Activated CD4-positive, alpha-beta T cell treated with anti-CD3 and anti-CD28 coated beads, Interleukin-2, amount 50 U/mL, for 16 hours (primary cell): ENCODE results near the gene CTSF.
"Not testable (repeated sequence)": the region's sequence is repeated elsewhere in the genome, so short reads cannot be mapped to it uniquely, and the experiment has no call there.

ENCODE experiments used
- DNase-seq: peaks from one replicate; pipeline ENCODE4 v3.0.0-alpha.2; 2020

The CTSF gene

GRCh38 chr11:66589315-66589714 lies 20.9 kb upstream of the CTSF start:
- DNase-seq, result not testable (repeated sequence)

- no peak for DNase-seq
Measured at GRCh38 chr11:66586136-66586535, 17.7 kb upstream of the CTSF start.

DNA sequence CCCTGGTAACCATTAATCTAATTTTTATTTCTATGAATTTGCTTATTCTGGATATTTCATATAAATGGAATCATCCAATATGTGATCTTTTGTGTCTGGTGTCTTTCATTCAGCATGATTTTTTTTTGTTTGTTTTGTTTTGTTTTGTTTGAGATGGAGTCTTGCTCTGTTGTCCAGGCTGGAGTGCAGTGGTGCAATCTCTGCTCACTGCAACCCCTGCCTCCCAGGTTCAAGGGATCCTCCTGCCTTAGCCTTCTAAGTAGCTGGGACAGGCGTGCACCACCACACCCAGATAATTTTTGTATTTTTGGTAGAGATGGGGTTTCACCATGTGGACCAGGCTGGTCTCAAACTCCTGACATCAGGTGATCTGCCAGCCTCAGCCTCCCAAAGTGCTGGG lies 17.0 kb upstream of the CTSF start:
- not testable (repeated sequence) for DNase-seq

DNA sequence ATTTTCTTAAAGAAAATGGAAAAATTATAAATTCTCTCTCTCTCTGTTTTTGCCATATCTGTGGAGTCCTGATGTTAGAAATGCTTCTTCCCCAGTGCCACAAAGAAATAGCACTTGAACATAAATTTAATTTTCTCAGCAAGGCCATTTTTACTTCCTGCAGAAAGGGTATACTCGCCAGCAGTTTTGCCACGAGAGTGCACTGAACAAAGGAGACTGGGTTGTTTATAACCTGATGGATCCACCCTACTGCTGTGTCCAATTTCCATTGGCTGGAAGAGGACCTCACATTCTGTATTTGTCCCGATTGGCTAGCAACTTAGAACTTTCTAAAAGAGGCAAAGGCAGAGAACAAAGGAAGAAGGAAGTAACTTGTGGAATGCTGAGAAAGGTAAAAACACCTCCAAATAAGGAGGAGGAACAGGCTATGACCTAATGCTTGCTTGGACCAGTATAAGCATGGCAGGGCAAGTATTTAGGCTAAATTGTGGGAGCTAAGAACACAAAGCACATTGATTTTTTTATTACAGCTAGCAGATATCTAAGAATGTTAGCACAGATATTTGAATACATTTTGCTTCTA lies 14.2 kb upstream of the CTSF start:
- DNase-seq, result not testable (repeated sequence)

GRCh38 chr11:66581261-66581660 lies 12.9 kb upstream of the CTSF start:
- DNase-seq, result no peak

GRCh38 chr11:66580803-66581202 lies 12.4 kb upstream of the CTSF start:
- DNase-seq, result no peak

- DNase-seq, result peak; percentile 65
Measured at GRCh38 chr11:66579017-66579606, 10.7 kb upstream of the CTSF start.

DNA sequence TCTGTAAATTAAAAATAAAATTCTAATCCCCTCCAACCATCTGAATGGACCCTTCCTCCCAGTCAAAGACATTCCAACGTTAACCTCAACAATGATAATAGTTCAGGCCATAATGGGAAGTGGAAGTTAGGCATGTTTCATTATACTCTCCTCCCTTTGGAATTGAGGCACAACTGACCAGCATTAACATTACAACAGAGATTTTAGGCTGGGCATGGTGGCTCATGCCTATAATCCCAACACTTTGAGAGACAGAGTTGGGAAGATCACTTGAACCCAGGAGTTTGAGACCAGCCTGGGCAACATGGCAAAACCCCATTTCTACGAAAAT lies 2.4 kb upstream of the CTSF start:
- DNase-seq, result no peak

DNA sequence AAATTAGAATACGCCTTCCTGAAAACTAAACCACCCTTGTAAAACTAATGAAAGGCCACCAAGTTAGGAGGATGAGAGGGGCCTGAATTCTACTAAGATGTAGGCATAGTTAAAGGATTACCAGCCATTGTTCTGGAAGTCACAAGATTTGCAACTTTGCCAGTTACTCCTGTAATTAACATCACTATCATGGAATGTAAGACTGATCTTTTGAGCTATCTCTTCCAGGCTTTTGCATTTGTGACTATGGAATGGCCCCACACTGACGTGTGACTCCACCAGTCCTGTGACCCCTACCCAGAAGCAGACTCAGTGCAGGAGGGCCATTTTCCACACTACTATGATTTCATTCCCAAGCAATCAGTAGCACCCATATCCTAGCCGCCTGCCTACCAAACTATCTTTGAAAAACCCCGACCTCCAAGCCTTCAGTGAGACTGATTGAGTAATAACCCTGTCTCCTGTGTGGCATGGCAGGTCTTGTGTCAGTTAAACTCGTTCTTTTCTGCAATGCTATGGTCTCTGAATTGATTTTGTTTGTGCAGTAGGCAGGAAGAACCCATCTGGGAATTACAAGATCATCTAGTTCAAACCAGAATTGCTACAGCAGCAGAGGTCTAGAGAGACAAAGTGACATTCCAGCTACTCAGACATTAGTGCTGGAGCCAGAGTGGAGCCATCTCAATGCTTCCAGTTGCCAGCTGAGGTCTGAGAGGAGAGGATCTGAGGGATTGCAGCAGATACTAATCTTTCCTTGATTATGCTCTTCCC lies 1.9 kb upstream of the CTSF start:
- DNase-seq, result no peak

DNA sequence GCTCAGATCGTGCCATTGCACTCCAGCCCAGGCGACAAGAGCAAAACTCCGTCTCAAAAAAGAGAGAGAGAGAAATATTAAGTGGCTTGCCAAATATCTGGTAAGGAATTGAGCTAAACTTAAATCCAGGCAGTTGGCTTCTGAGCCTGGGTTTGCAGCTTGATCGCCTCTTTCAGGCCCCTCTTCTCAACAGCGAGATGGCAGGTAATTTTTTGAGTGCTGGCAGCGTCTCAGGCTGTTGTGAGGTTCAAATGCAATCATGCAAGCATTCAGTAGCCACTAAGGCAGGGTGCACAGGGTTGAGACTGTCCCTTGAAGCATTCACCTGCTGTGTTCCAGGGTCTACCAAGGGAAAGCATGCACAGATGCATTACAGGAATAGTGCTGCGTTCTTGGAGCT lies 670 bp upstream of the CTSF start:
- no peak for DNase-seq

DNA sequence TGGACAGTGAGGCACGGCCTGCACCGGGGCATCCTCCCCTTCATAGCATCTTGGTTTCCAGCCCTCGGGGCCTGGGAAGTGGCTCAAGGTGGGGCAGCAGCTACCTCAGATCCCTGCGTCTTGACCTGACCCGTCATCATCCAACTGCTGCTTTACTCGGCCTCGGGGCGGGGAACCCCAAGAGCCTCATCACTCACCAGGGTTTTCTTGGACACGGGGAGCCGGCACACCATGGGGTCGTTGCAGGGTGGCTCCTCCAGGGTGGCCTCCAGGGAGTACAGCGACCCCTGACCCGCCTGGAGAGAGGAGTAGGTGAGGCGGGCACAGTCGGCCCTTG lies 651 bp downstream of the CTSF start:
- DNase-seq, result no peak

GRCh38 chr11:66566221-66566620 lies 2.2 kb downstream of the CTSF start:
- DNase-seq, result no peak

DNA sequence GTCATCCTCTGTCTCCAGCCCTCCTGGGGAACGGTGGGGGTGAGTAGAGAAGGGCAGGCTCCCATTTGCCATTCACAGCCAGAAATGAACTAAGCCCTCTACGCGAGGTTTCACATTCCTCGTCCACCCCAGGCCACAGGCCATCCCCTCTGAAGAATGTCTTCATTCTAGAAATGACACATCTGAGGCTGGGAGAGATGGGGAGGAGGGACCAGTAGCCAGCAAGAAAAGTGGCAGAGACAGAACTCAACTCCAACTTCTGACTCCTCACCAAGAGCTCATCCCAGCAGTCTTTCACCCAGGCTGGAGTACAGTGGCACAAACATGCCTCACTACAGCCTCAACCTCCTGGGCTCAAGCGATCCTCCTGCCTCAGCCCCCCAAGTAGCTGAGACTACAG lies 3.4 kb downstream of the CTSF start:
- no peak for DNase-seq

GRCh38 chr11:66564538-66564937 lies 3.9 kb downstream of the CTSF start:
- DNase-seq, result no peak

GRCh38 chr11:66563832-66564231 lies 4.6 kb downstream of the CTSF start:
- DNase-seq, result no peak

DNA sequence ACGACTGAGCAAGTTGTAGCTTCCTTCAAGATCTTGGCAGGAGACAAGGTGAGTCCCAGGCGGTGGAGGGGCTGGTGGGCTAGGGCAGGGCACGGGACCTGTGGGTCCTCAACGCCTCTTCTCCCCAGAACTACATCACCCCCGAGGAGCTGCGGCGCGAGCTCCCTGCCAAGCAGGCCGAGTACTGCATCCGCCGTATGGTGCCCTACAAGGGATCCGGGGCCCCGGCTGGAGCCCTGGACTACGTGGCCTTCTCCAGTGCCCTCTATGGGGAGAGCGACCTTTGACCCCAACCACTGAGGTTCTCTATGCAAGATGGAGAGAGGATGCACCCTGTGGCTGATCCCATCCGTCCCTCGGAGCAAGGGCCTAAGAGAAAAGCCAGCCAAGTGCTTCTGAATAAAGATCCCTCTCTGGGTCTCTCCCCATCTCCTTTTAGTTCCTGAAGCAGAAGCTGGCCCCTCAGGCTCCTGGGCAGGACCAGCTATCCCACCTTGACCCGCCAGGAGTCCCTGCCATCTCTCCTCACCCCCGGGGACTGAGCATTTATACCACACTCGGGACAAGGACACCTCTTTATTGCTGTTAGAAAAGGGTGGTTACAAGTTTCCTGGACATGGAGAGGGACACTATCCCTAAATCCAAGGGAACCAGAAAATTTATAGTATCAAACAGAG lies 5.4 kb downstream of the CTSF start:
- DNase-seq, result no peak

DNA sequence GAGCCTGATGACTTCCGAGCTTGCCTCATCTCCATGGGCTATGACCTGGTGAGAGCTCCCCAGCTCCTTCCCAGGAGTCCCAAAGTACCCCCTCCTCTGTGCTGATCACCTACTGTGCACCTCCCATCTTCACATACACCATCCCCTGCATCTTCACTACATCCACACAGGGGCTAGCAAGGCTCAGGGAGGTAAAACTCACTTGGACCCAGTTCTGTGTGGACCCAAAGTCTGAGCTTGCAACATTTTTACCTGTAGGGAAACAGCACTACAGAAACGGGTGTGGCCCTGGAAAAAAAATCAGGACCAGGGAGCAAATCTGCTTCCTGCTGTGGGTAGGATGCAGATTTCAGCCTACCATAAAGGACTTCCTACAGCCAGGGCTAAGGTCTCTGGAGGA lies 6.1 kb downstream of the CTSF start:
- no peak for DNase-seq

- DNase-seq, result no peak
Measured at GRCh38 chr11:66561975-66562248, 6.5 kb downstream of the CTSF start.

GRCh38 chr11:66561178-66561974 lies 7.0 kb downstream of the CTSF start:
- DNase-seq, result no peak

GRCh38 chr11:66559866-66560676 lies 8.3 kb downstream of the CTSF start:
- DNase-seq, result no peak

DNA sequence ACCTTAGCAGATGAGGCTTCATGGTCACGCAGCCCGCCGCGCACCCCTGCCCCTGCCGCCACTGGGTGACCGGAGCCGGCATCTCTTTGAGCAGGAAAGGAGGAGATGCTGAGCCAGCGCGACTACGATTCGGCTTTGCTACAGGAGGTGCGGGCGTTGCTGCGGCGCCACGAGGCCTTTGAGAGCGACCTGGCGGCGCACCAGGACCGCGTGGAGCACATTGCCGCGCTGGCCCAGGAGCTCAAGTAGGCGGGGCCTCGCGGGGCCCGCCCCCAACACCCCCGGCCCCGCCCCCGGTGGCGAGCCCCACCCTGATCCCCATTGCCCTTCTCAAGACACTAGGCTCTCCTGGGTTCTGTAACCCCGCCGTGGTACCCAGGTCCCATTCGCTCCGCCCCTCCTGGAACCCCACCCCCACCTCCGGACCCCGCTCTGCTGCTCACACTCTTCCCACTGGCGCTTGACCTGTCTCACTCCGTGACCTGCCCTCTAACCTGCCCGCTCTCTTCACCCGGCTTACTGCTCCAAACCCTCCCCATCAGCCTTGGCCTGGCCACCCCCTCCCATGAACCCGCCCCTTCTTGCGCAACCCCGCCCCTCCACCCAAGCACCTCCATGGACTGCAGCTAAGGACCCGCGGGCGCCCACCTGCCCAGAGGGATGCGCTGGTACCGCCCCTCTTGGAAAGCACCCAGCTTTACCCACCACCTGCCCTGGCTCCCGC lies 9.1 kb downstream of the CTSF start:
- DNase-seq, result peak; percentile 13

- no peak for DNase-seq
Measured at GRCh38 chr11:66557733-66558326, 10.6 kb downstream of the CTSF start.
